GM12878 (cell line): ENCODE results near the gene DNTT. TPM values are rescaled to one million over a fixed set of nuclear protein-coding genes. Genes with fewer than 3 reads are reported as not detected.
A peak's percentile ranks its signal among the peaks of the same experiment; 100 is the strongest.

ENCODE experiments used
- ATAC-seq: fragments of 200-7000 bp; cut with Tn5 transposase; 3 replicates; pipeline ENCODE4 v1.9.1; 2020; ENCODE audit warnings: mild to moderate bottlenecking, moderate library complexity
- BruUV-seq: library from RNA; stranded (reverse); fragments of 400-500 nt; replicated peaks from 2 replicates; lab custom pipeline; 2021; lab: Mats Ljungman, UMichigan
- CTCF ChIA-PET: fragments of 300-600 bp; sonication (Branson Sonifier 250); formaldehyde crosslinking; extraction: SDS; loops from one replicate; lab custom pipeline; 2021; ENCODE audit warnings: inconsistent platforms; lab: Yijun Ruan, JAX
- POLR2A ChIA-PET: fragments of 350-600 bp; formaldehyde crosslinking; extraction: SDS; loops from one replicate; lab custom pipeline; 2021; ENCODE audit warnings: inconsistent platforms; lab: Charles Lee
- RAD21 ChIA-PET: fragments of 300-600 bp; sonication (Branson Sonifier 250); formaldehyde crosslinking; loops from one replicate; lab custom pipeline; 2023; ENCODE audit warnings: antibody characterized with exemption; ENCODE audit not compliant: unreplicated experiment; lab: Charles Lee
- SMC1A ChIA-PET: fragments of 300-600 bp; sonication (Branson Sonifier 250); formaldehyde crosslinking; loops from one replicate; lab custom pipeline; 2023; ENCODE audit not compliant: unreplicated experiment, uncharacterized antibody; lab: Charles Lee
- DNase-seq: peaks from one replicate; pipeline ENCODE4 v3.0.0-alpha.2; 2011; ENCODE audit warnings: low read depth, low spot score
- FAIRE-seq: peaks from 3 replicates; lab custom pipeline; 2011; peaks lifted over from hg19 to GRCh38; lab: Jason Lieb, UNC
- H2AFZ ChIP-seq: 2 replicates; pipeline ENCODE4 v1.6.0; 2011; ENCODE audit warnings: low read depth, low read length, control low read depth; ENCODE audit not compliant: control insufficient read depth
- H3K27ac ChIP-seq: 2 replicates; pipeline ENCODE4 v1.5.1; 2011; ENCODE audit warnings: control low read depth; ENCODE audit not compliant: control insufficient read depth, insufficient read depth
- H3K27me3 ChIP-seq, 2 experiments: replicated peaks in 1 of 2; 2 replicates each; pipeline versions ENCODE4 v1.6.0 to v1.6.1; 2011; ENCODE audit warnings: low read length in 1 of 2; ENCODE audit not compliant: control insufficient read depth in 2 of 2, insufficient read depth in 2 of 2
- H3K36me3 ChIP-seq, 2 experiments: 2 replicates each; pipeline ENCODE4 v1.5.1; 2011; ENCODE audit warnings: low read length in 1 of 2; ENCODE audit not compliant: control insufficient read depth in 2 of 2, insufficient read depth in 2 of 2
- H3K4me1 ChIP-seq: 2 replicates; pipeline ENCODE4 v1.6.1; 2011; ENCODE audit warnings: mild to moderate bottlenecking, low read length, moderate library complexity, mixed read lengths; ENCODE audit not compliant: control insufficient read depth, insufficient read depth
- H3K4me2 ChIP-seq: 2 replicates; pipeline ENCODE4 v1.6.0; 2011; ENCODE audit warnings: control low read depth; ENCODE audit not compliant: control insufficient read depth, insufficient read depth
- H3K4me3 ChIP-seq: fragments of 200-600 bp; sonication (generic); 2 replicates; pipeline ENCODE4 v1.5.1; 2016
- H3K79me2 ChIP-seq: 2 replicates; pipeline ENCODE4 v1.6.0; 2011; ENCODE audit warnings: low read length; ENCODE audit not compliant: control insufficient read depth, insufficient read depth
- H3K9ac ChIP-seq: 2 replicates; pipeline ENCODE4 v1.8.0; 2011; ENCODE audit warnings: low read length, control low read depth, mixed read lengths; ENCODE audit not compliant: control insufficient read depth, insufficient read depth
- H3K9me3 ChIP-seq: replicated peaks from 3 replicates; pipeline ENCODE4 v1.5.1; 2011; ENCODE audit warnings: mild to moderate bottlenecking, low read length; ENCODE audit not compliant: control insufficient read depth, insufficient read depth
- H4K20me1 ChIP-seq: 2 replicates; pipeline ENCODE4 v1.6.0; 2011; ENCODE audit not compliant: control insufficient read depth, insufficient read depth
- ASH2L ChIP-seq: fragments of 300-600, 200-600 bp; sonication (generic); IDR thresholded peaks from 2 replicates; pipeline ENCODE4 v1.6.1; 2017; ENCODE audit warnings: low read depth, mild to moderate bottlenecking, borderline replicate concordance
- CREB1 ChIP-seq: IDR thresholded peaks from 2 replicates; pipeline ENCODE4 v1.6.1; 2012; ENCODE audit warnings: low read depth, mild to moderate bottlenecking, inconsistent platforms
- DPF2 ChIP-seq: fragments of 450-650 bp; IDR thresholded peaks from 2 replicates; pipeline ENCODE4 v1.6.1; 2017; ENCODE audit warnings: mild to moderate bottlenecking
- EED ChIP-seq: sonication (generic); IDR thresholded peaks from 2 replicates; pipeline ENCODE4 v1.6.1; 2016; ENCODE audit warnings: antibody characterized with exemption, low read depth
- ETV6 ChIP-seq, 2 experiments: fragments of 450-650 bp in 1 of 2; IDR thresholded peaks in 1 of 2; conservative IDR thresholded peaks in 1 of 2; 2 replicates each; pipeline ENCODE4 v1.6.1; 2014; ENCODE audit warnings: antibody characterized with exemption in 1 of 2, borderline replicate concordance in 1 of 2, low read depth in 1 of 2, mild to moderate bottlenecking in 1 of 2, moderate library complexity in 1 of 2
- GATAD2B ChIP-seq: fragments of 450-650 bp; conservative IDR thresholded peaks from 2 replicates; pipeline ENCODE4 v1.6.1; 2017; ENCODE audit warnings: low read depth, mild to moderate bottlenecking, moderate library complexity
- HCFC1 ChIP-seq: fragments of 150-350 bp; IDR thresholded peaks from 2 replicates; pipeline ENCODE4 v1.6.1; 2014; ENCODE audit warnings: low read length
- MYB ChIP-seq: fragments of 150-350 bp; IDR thresholded peaks from 2 replicates; pipeline ENCODE4 v1.6.1; 2014; ENCODE audit warnings: mild to moderate bottlenecking, low read depth, low read length, borderline replicate concordance
- NFIC ChIP-seq: IDR thresholded peaks from 2 replicates; pipeline ENCODE4 v1.6.1; 2012; ENCODE audit warnings: low read depth, mild to moderate bottlenecking, inconsistent platforms, low read length, moderate library complexity
- NFXL1 ChIP-seq: fragments of 450-650 bp; IDR thresholded peaks from 2 replicates; pipeline ENCODE4 v1.6.1; 2017; ENCODE audit warnings: antibody characterized with exemption, mild to moderate bottlenecking, borderline replicate concordance
- RB1 ChIP-seq: fragments of 450-650 bp; formaldehyde crosslinking; IDR thresholded peaks from 2 replicates; pipeline ENCODE4 v1.6.1; 2017; ENCODE audit warnings: mild to moderate bottlenecking, borderline replicate concordance
- YY1 ChIP-seq: IDR thresholded peaks from 2 replicates; pipeline ENCODE4 v1.6.1; 2011; ENCODE audit warnings: low read depth, mild to moderate bottlenecking, low read length
- ZZZ3 ChIP-seq: IDR thresholded peaks from 2 replicates; pipeline ENCODE4 v1.6.1; 2011; ENCODE audit warnings: low read depth; ENCODE audit not compliant: control insufficient read depth, insufficient read length
- WGBS: methylation state at CpG from one replicate; pipeline ENCODE4 v1.1.6; 2016; ENCODE audit warnings: low lambda C conversion rate; ENCODE audit not compliant: insufficient replicate concordance, insufficient coverage; ENCODE audit errors: missing lambda C conversion rate; 5-methylcytosine and 5-hydroxymethylcytosine counted together
- in situ Hi-C: fragments of 300-500 bp; cut with MboI; formaldehyde crosslinking; loops from 9 replicates; pipeline ENCODE4 v1.14.3; 2018; ENCODE audit warnings: mixed read lengths
- intact Hi-C: fragments of 100-400 bp; cut with micrococcal nuclease; formaldehyde crosslinking; loops from one replicate; pipeline ENCODE4 v1.14.2; 2022; ENCODE audit not compliant: unreplicated experiment
- polyA plus RNA-seq, 11 experiments: library from polyadenylated mRNA; depleted of rRNA in 4 of 11; unstranded in 6 of 11; stranded (reverse) in 5 of 11; fragments of >200 nt; fragmentation: Nextera tagmentation in 4 of 11; fragmentation: Illumina TruSeq in 1 of 11; extraction: Ambion mirVana in 4 of 11; extraction: Trizol in 1 of 11; gene quantifications; 1 replicate in 1 of 11; 2 replicates in 10 of 11; pipeline versions ENCODE4 v1.2.1 to v1.2.3, GENCODE V29; 2011 to 2016; ENCODE audit warnings: inconsistent platforms in 2 of 11, missing spikeins in 2 of 11, low read depth in 1 of 11
- total RNA-seq, 4 experiments: library from RNA; depleted of rRNA in 3 of 4; stranded (reverse); fragments of >200 nt in 3 of 4; fragmentation: Illumina TruSeq in 1 of 4; extraction: Trizol in 1 of 4; gene quantifications; 2 replicates each; pipeline versions ENCODE4 v1.2.1 to v1.2.3, GENCODE V29; 2013 to 2021
- TF ChIP-seq, protein P1 (sequence below): fragments of 150-350 bp; IDR thresholded peaks from 2 replicates; pipeline ENCODE4 v1.6.1; 2014; ENCODE audit warnings: mild to moderate bottlenecking, low read depth, low read length
- TF ChIP-seq, protein P2 (sequence below): fragments of 450-650 bp; formaldehyde crosslinking; IDR thresholded peaks from 2 replicates; pipeline ENCODE4 v1.4.0; 2020; ENCODE audit warnings: mild to moderate bottlenecking, moderate library complexity
- TF ChIP-seq, protein P3 (sequence below): IDR thresholded peaks from 2 replicates; pipeline ENCODE4 v1.6.1; 2011; ENCODE audit warnings: mild to moderate bottlenecking, low read depth, low read length, moderate library complexity; ENCODE audit not compliant: insufficient replicate concordance

Gene DNTT
- total and polyA plus RNA-seq, 10 of the 15 experiments (the other 5 are each of a cell fraction or from before 2014, with no cell fraction given) = 0.06 to 0.13 (median 0.09) TPM; not detected in 5

DNA sequence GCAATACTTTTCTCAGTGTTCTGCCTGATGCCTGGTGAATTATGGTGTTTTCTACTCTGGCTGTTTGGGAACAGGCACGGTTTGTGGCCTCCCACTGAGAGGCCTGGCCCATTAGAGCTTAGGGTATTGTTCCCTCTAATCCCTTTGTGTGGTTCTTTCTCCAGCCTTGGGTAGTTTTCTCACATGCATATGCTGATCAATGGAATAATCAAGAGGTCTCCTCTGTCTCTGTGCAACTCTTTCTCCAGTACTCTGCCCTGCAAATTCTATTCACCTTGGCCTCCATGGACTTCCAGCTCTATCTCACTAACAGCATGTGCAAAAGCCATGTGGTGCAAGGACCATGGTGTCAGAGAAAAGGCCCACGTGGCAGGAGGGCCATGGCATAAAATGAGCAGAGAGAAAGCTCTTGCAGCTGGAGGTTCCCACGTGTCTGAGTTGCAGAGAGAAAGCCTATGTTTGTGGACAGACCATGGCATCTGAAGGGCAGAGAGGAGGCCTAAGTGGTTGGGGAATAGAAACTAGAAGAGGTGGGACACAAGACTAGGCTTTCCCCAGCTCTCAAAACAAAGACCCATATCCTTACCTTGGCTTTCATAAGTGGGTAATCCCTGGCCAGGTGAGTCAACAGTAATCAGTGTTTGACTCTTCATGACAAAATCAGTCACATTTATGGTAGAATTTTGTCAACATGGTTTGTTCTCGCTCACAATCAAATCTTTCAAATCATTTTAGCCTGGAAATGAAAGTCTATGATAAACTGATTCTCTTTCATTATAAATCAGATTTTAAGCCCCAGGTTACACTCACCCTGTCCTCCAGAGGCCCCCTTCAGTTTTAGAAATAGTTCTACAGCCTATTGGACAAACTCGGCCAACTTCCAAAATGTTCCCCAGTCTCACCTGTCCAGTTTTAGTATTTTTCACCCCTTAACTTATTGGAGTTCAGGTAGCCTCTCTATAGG lies 37.3 kb downstream of the DNTT start:
- CTCF ChIA-PET = interaction anchor here (0.8 to 9.4 kb wide), 27 partner anchors 8 to 497 kb away, joined by 3 to 142 read pairs (median 4); partner anchors contain the start of genes OPALIN and ZNF518A
- no peaks in the 10 kb centered on the region for H3K79me2 ChIP-seq
- TF ChIP-seq YY1 (no peak), NFXL1 (no peak), RB1 (no peak), GATAD2B (no peak), ETV6 (conservative IDR thresholded peaks at IDR 0.05 in 1 of 2, IDR thresholded peaks at IDR 0.05 in 1 of 2; ENCODE audit: borderline replicate concordance in 1 of 2, low read depth in 1 of 2) (peak in 1 of 2 experiments; percentile 80; a peak in 2 of 4 replicates), HCFC1 (no peak), CREB1 (0 out of 2 replicates have a peak, but pooled peaks have one; percentile 13), DPF2 (no peak), ASH2L (no peak), MYB (no peak), ZZZ3 (no peak), NFIC (peak; percentile 74), EED (peak; percentile 50; the same call in 1 of the 2 replicates)
- TF ChIP-seq, protein P1, sequence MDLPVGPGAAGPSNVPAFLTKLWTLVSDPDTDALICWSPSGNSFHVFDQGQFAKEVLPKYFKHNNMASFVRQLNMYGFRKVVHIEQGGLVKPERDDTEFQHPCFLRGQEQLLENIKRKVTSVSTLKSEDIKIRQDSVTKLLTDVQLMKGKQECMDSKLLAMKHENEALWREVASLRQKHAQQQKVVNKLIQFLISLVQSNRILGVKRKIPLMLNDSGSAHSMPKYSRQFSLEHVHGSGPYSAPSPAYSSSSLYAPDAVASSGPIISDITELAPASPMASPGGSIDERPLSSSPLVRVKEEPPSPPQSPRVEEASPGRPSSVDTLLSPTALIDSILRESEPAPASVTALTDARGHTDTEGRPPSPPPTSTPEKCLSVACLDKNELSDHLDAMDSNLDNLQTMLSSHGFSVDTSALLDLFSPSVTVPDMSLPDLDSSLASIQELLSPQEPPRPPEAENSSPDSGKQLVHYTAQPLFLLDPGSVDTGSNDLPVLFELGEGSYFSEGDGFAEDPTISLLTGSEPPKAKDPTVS = no peak
- TF ChIP-seq, protein P2, sequence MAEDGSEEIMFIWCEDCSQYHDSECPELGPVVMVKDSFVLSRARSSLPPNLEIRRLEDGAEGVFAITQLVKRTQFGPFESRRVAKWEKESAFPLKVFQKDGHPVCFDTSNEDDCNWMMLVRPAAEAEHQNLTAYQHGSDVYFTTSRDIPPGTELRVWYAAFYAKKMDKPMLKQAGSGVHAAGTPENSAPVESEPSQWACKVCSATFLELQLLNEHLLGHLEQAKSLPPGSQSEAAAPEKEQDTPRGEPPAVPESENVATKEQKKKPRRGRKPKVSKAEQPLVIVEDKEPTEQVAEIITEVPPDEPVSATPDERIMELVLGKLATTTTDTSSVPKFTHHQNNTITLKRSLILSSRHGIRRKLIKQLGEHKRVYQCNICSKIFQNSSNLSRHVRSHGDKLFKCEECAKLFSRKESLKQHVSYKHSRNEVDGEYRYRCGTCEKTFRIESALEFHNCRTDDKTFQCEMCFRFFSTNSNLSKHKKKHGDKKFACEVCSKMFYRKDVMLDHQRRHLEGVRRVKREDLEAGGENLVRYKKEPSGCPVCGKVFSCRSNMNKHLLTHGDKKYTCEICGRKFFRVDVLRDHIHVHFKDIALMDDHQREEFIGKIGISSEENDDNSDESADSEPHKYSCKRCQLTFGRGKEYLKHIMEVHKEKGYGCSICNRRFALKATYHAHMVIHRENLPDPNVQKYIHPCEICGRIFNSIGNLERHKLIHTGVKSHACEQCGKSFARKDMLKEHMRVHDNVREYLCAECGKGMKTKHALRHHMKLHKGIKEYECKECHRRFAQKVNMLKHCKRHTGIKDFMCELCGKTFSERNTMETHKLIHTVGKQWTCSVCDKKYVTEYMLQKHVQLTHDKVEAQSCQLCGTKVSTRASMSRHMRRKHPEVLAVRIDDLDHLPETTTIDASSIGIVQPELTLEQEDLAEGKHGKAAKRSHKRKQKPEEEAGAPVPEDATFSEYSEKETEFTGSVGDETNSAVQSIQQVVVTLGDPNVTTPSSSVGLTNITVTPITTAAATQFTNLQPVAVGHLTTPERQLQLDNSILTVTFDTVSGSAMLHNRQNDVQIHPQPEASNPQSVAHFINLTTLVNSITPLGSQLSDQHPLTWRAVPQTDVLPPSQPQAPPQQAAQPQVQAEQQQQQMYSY (CRISPR knock-in tag) = no peak
- TF ChIP-seq, protein P3, sequence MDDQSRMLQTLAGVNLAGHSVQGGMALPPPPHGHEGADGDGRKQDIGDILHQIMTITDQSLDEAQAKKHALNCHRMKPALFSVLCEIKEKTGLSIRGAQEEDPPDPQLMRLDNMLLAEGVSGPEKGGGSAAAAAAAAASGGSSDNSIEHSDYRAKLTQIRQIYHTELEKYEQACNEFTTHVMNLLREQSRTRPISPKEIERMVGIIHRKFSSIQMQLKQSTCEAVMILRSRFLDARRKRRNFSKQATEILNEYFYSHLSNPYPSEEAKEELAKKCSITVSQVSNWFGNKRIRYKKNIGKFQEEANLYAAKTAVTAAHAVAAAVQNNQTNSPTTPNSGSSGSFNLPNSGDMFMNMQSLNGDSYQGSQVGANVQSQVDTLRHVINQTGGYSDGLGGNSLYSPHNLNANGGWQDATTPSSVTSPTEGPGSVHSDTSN = no peak

More for the DNA sequence above, 37.3 kb downstream of the DNTT start:
- in situ Hi-C loops (no loop called here), intact Hi-C loops (no loop called here)
- Histone ChIP-seq H3K4me2 (no peak overlapping the region), H3K9me3 (peaks cover 8% of the 10 kb centered on the region; the same call in 1 of the 3 replicates), H3K4me3 (no peak overlapping the region), H2AFZ (no peak overlapping the region; the same call in 1 of the 2 replicates), H3K9ac (no peak overlapping the region), H3K4me1 (no peaks in the 10 kb centered on the region), H4K20me1 (no peaks in the 10 kb centered on the region), H3K36me3 (no peaks in the 10 kb centered on the region), H3K27ac (no peak overlapping the region), H3K27me3 (no peaks in the 10 kb centered on the region)
- ChIA-PET RAD21 (interaction anchor here (0.9 to 3.5 kb wide), 3 partner anchors 49 to 325 kb away, joined by 3 to 15 read pairs (median 6); no protein-coding TSS in a partner anchor), POLR2A (no interaction called here), SMC1A (interaction anchor here (0.7 to 2.5 kb wide), 9 partner anchors 12 to 324 kb away, joined by 3 to 18 read pairs (median 4); no protein-coding TSS in a partner anchor)
- 10% methylated on average over 5 of the region's 5 CpGs for WGBS
- no peak for FAIRE-seq
- no TSS peak for BruUV-seq
- DNase-seq = no peak
- peak; percentile 79 for ATAC-seq
